Right lobe of liver (tissue), 4 donors: ENCODE measurements around the gene CDYL.

Experiments
- CTCF ChIP-seq, 4 donors: fragments of 200-600 bp in 3 of 4; fragments of 450-650 bp in 1 of 4; IDR thresholded peaks; one replicate each; pipeline versions ENCODE4 v1.5.1 to v1.8.0; 2016 to 2022; ENCODE audit warnings: antibody characterized with exemption in 4 of 4, mild to moderate bottlenecking in 2 of 4
- POLR2A ChIP-seq: fragments of 450-650 bp; IDR thresholded peaks from one replicate; pipeline ENCODE4 v1.6.1; 2017; ENCODE audit warnings: antibody characterized with exemption, mild to moderate bottlenecking
- donor health status: DM: no; HTN: no; CAD: no.
- donor health status: DM: no; HTN: no; CAD: no.
- donor health status: DM: no; HTN: yes; CAD: no.

- TF ChIP-seq CTCF (IDR thresholded peaks at IDR 0.05): no peak
- TF ChIP-seq POLR2A: no peak
Measured at GRCh38 chr6:4965562-4966389, 189.6 kb downstream of the CDYL start.
